Lung (tissue), 12 donors: ENCODE measurements around the gene GLB1L3. TPM values are rescaled to one million over a fixed set of nuclear protein-coding genes. Genes with fewer than 3 reads are reported as not detected.
"Not testable (repeated sequence)": the region's sequence is repeated elsewhere in the genome, so short reads cannot be mapped to it uniquely, and the experiment has no call there.

Source experiments
- ATAC-seq: fragments of 200-7000 bp; cut with Tn5 transposase; one replicate; pipeline ENCODE4 v1.9.1; 2020; ENCODE audit warnings: moderate number of reproducible peaks; ENCODE audit not compliant: insufficient read depth, low FRiP score
- DNase-seq, 3 donors: peaks; one replicate each; pipeline ENCODE4 v3.0.0-alpha.2; 2013 to 2017
- H3K27ac ChIP-seq, 2 donors: one replicate each; pipeline ENCODE4 v1.5.1; 2013; ENCODE audit warnings: mild to moderate bottlenecking in 2 of 2, moderate library complexity in 2 of 2, control low read depth in 1 of 2, inconsistent platforms in 1 of 2, low read depth in 1 of 2, low read length in 1 of 2
- H3K27me3 ChIP-seq, 3 donors: one replicate each; pipeline ENCODE4 v1.5.1; 2013; ENCODE audit warnings: low read length in 2 of 3; ENCODE audit not compliant: control insufficient read depth in 3 of 3, insufficient read depth in 3 of 3
- H3K36me3 ChIP-seq, 4 donors: one replicate each; pipeline ENCODE4 v1.5.1; 2013; ENCODE audit warnings: low read length in 4 of 4, mild to moderate bottlenecking in 1 of 4, moderate library complexity in 1 of 4; ENCODE audit not compliant: control insufficient read depth in 4 of 4, insufficient read depth in 4 of 4
- H3K4me1 ChIP-seq, 5 donors: one replicate each; pipeline ENCODE4 v1.5.1; 2013; ENCODE audit warnings: low read length in 5 of 5, mild to moderate bottlenecking in 2 of 5, moderate library complexity in 1 of 5; ENCODE audit not compliant: control insufficient read depth in 5 of 5, insufficient read depth in 5 of 5
- H3K4me3 ChIP-seq: one replicate; pipeline ENCODE4 v1.5.1; 2013; ENCODE audit warnings: mild to moderate bottlenecking, control low read depth, moderate library complexity
- H3K9ac ChIP-seq, 2 donors: one replicate each; pipeline ENCODE4 v1.5.1; 2013; ENCODE audit warnings: low read length in 2 of 2, control low read depth in 1 of 2; ENCODE audit not compliant: insufficient read depth in 1 of 2
- H3K9me3 ChIP-seq, 4 donors: one replicate each; pipeline ENCODE4 v1.5.1; 2013; ENCODE audit warnings: low read length in 3 of 4, mild to moderate bottlenecking in 1 of 4, moderate library complexity in 1 of 4; ENCODE audit not compliant: control insufficient read depth in 4 of 4, insufficient read depth in 3 of 4
- CTCF ChIP-seq: IDR thresholded peaks from 2 replicates; pipeline ENCODE4 v1.5.1; 2012; ENCODE audit warnings: mild to moderate bottlenecking; ENCODE audit errors: control extremely low read depth, extremely low read depth
- WGBS, 2 donors: extraction: QIAGEN DNeasy Blood & Tissue Kit; methylation state at CpG; one replicate each; pipeline ENCODE4 v1.1.7; 2013; 5-methylcytosine and 5-hydroxymethylcytosine counted together
- polyA plus RNA-seq, 2 donors: library from polyadenylated mRNA; stranded (reverse); fragments of 200-250 nt; gene quantifications; one replicate each; pipeline ENCODE4 v1.2.1, GENCODE V29; 2013
- total RNA-seq, 2 donors: library from RNA; depleted of rRNA in 1 of 2; stranded (reverse); fragments of >200 nt in 1 of 2; gene quantifications; one replicate each; pipeline ENCODE4 v1.2.1, GENCODE V29; 2014 to 2021
- donor health status: control.
- donor health status: control.
- donor health status: Bipolar disorder and iron deficiency.
- donor health status: healthy.
- donor health status: DM: yes; HTN: yes; CAD: no.

GLB1L3 gene
- total and polyA plus RNA-seq, 4 donors = 0.06 to 0.29 (median 0.18) TPM; not detected in 1

- no peak for ATAC-seq
- no peak overlapping the region for H3K9ac ChIP-seq
- H3K36me3 ChIP-seq = no peaks in the 10 kb centered on the region
- H3K4me1 ChIP-seq = peaks cover 0 to 18% (median 0%) of the 10 kb centered on the region in 5 donors
- peaks cover 3 to 65% (median 52%) of the 10 kb centered on the region in 3 donors for H3K27me3 ChIP-seq
- H3K9me3 ChIP-seq = peaks cover 0 to 6% (median 4%) of the 10 kb centered on the region in 4 donors
- H3K27ac ChIP-seq = no peak overlapping the region
- WGBS, 2 donors = 91 to 94% methylated on average over 4 of the region's 4 CpGs
- H3K4me3 ChIP-seq = no peak overlapping the region
- no peak for DNase-seq
- no peak for TF ChIP-seq CTCF
Measured at GRCh38 chr11:134278356-134278755, 2.2 kb downstream of the GLB1L3 start.

- H3K4me1 ChIP-seq, H3K4me3 ChIP-seq, H3K27ac ChIP-seq, H3K36me3 ChIP-seq, H3K9me3 ChIP-seq, ATAC-seq, DNase-seq, H3K9ac ChIP-seq: not testable (repeated sequence)
- peaks cover 0 to 38% (median 24%) of the 10 kb centered on the region in 3 donors for H3K27me3 ChIP-seq
- WGBS, 2 donors = 87% methylated on average over 9 to 14 of the region's 17 CpGs
Measured at GRCh38 chr11:134281635-134282034, 5.5 kb downstream of the GLB1L3 start.

GRCh38 chr11:134282121-134283045 is 6.2 kb downstream of the GLB1L3 start:
- Histone ChIP-seq H3K36me3 (no peaks in the 10 kb centered on the region), H3K27ac (no peak overlapping the region), H3K9ac (no peak overlapping the region), H3K4me1 (peaks cover 0 to 2% (median 0%) of the 10 kb centered on the region in 5 donors), H3K4me3 (no peak overlapping the region), H3K9me3 (peaks cover 0 to 6% (median 4%) of the 10 kb centered on the region in 4 donors), H3K27me3 (peaks cover 0 to 31% (median 22%) of the 10 kb centered on the region in 3 donors)
- no peak for TF ChIP-seq CTCF
- WGBS, 2 donors = 85 to 86% methylated on average over 22 of the region's 22 CpGs
- DNase-seq (no peak), ATAC-seq (peak; percentile 47)

GRCh38 chr11:134283461-134284230 is 7.5 kb downstream of the GLB1L3 start:
- 90% methylated on average over 16 of the region's 16 CpGs for WGBS, 2 donors
- H3K36me3 ChIP-seq = no peaks in the 10 kb centered on the region
- no peak for TF ChIP-seq CTCF
- peaks cover 0 to 1% (median under 1%) of the 10 kb centered on the region in 4 donors for H3K9me3 ChIP-seq
- H3K27me3 ChIP-seq = peaks cover 0 to 19% (median 11%) of the 10 kb centered on the region in 3 donors
- H3K4me1 ChIP-seq = peaks cover 0 to 2% (median 0%) of the 10 kb centered on the region in 5 donors
- ATAC-seq = no peak
- H3K4me3 ChIP-seq = no peak overlapping the region
- H3K9ac ChIP-seq = no peak overlapping the region
- H3K27ac ChIP-seq = no peak overlapping the region
- no peak for DNase-seq

- H3K27ac ChIP-seq, ATAC-seq, H3K4me1 ChIP-seq, H3K9ac ChIP-seq, H3K36me3 ChIP-seq, H3K4me3 ChIP-seq, DNase-seq, H3K9me3 ChIP-seq: not testable (repeated sequence)
- WGBS, 2 donors = 88 to 92% methylated on average over 5 of the region's 5 CpGs
- H3K27me3 ChIP-seq = peaks cover 0 to 12% (median 7%) of the 10 kb centered on the region in 3 donors
Measured at GRCh38 chr11:134284349-134284748, 8.2 kb downstream of the GLB1L3 start.
